ENCODE data around the gene FXYD5.

FXYD5 gene

GRCh38 chr19:35120492-35120891 lies 34.0 kb upstream of the FXYD5 start:
- H3K27ac ChIP-seq = peak overlapping the region in 1 of 2 donors; percentile 69
- no peak for TF ChIP-seq CTCF (IDR thresholded peaks at IDR 0.05)
- no peak overlapping the region for H3K4me3 ChIP-seq
- DNase-seq (ENCODE audit: low spot score) = no peak

- H3K4me3 ChIP-seq = no peak overlapping the region
- no peak for DNase-seq (ENCODE audit: low spot score)
- TF ChIP-seq CTCF (IDR thresholded peaks at IDR 0.05) = no peak
- H3K27ac ChIP-seq = peak overlapping the region in 1 of 2 donors; percentile 69
Observed at GRCh38 chr19:35120898-35121297, 33.6 kb upstream of the FXYD5 start.

GRCh38 chr19:35122687-35123551 lies 31.6 kb upstream of the FXYD5 start:
- DNase-seq (ENCODE audit: low spot score) = no peak
- Histone ChIP-seq H3K4me3 (peak overlapping the region; percentile 77), H3K27ac (peak overlapping the region; percentile 90 to 94)
- TF ChIP-seq CTCF (IDR thresholded peaks at IDR 0.05) = no peak

GRCh38 chr19:35123573-35123972 lies 31.0 kb upstream of the FXYD5 start:
- peak; percentile 91 for DNase-seq (ENCODE audit: low spot score)

GRCh38 chr19:35124098-35125060 lies 30.2 kb upstream of the FXYD5 start:
- H3K27ac ChIP-seq = peak overlapping the region; percentile 90 to 94
- H3K4me3 ChIP-seq = peak overlapping the region; percentile 77
- no peak for TF ChIP-seq CTCF (IDR thresholded peaks at IDR 0.05)
- peak; percentile 97 for DNase-seq (ENCODE audit: low spot score)

More at GRCh38 chr19:35123573-35123972, 31.0 kb upstream of the FXYD5 start:
- Histone ChIP-seq H3K4me3 (peak overlapping the region; percentile 77), H3K27ac (peak overlapping the region; percentile 90 to 94)
- TF ChIP-seq CTCF (IDR thresholded peaks at IDR 0.05) = no peak

- H3K4me3 ChIP-seq = peak overlapping the region; percentile 77
- TF ChIP-seq CTCF (IDR thresholded peaks at IDR 0.05) = no peak
- peak overlapping the region in 1 of 2 donors; percentile 94 for H3K27ac ChIP-seq
- DNase-seq (ENCODE audit: low spot score) = no peak
Observed at GRCh38 chr19:35125270-35125717, 29.2 kb upstream of the FXYD5 start.

Measured in coronary artery (tissue), 2 donors.